Measurements from ENCODE around the gene EML5.
A peak's percentile ranks its signal among the peaks of the same experiment; 100 is the strongest.

EML5 gene

GRCh38 chr14:88563845-88564244 is 228.9 kb downstream of the EML5 start:
- DNase-seq (ENCODE audit: low read depth in 4 of 4, low spot score in 1 of 4) = no peak

GRCh38 chr14:88562831-88563686 is 229.7 kb downstream of the EML5 start, which contains the start of gene ZC3H14:
ZC3H14 (plus strand) TSS chr14:88563037; CDS start chr14:88563134, 97 bp downstream.
- peak; percentile 58 to 80 (median 76) for DNase-seq (ENCODE audit: low read depth in 4 of 4, low spot score in 1 of 4)

DNA sequence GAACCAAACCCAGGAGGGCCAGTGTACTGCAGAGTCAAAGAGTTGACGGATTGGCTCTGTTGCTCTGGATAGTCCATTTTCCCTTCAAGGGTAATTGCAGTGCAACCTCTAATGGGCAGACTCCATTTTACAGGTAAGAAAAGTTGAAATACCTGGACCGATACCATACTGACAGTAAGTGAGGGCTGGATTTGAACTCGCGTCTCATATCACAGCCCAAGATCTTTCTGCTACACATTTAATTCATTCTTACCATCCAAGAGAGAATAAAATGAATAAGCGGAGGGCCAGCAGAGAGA is 230.3 kb downstream of the EML5 start:
- no peak for DNase-seq (ENCODE audit: low read depth in 4 of 4, low spot score in 1 of 4)

All from stimulated activated CD4-positive, alpha-beta T cell treated with anti-CD3 and anti-CD28 coated beads, Interleukin-1b, Interleukin-23, amount 100 ng/mL, for 24 hours (primary cell).